Lower leg skin (tissue), 3 donors: ENCODE measurements around the gene RNF8.

Experiments
- POLR2A ChIP-seq, 2 donors: fragments of 450-650 bp; IDR thresholded peaks; one replicate each; pipeline ENCODE4 v1.6.1; 2016 to 2017; ENCODE audit warnings: antibody characterized with exemption in 2 of 2, mild to moderate bottlenecking in 1 of 2, moderate library complexity in 1 of 2
- TF ChIP-seq, protein P1 (sequence below), 3 donors: fragments of 450-650 bp; IDR thresholded peaks; one replicate each; pipeline ENCODE4 v1.5.1; 2016; ENCODE audit warnings: antibody characterized with exemption in 3 of 3, mild to moderate bottlenecking in 3 of 3, moderate library complexity in 2 of 3

DNA sequence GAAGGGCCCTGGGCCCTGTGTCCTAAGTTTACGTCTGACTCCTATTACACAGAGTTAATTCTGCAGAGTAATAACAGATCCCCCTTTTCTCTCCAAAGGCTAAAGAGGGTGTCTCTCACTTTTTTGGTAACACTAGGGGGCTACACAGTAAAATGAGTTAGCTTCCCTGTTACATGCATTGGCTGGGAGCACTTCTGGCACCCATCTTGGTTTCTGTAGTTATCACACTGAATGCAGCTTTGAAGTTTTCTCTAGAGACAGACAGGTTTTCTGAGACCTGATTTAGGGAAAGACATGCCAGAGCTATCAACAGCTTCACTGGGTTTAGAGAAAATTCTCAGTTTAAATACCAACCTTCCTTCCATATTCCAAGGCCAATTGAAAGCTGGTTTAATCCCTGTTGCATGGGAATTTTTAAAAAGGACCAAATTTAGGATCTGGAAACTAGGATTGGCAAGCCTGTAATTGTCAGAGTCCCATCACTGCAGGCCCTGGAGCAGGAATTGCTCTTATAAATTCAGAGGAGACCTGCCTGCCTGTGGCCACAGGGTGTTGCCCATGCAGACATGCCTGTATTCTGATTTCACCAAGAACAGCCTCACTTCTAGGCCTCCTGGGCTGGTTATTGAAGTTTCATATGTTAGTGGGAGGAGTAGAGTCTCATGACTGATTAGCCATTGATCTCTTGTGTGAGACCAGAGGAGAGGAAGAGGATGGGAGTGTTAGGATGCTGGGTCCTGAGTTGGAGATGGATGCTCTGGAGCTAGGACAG, 29.4 kb downstream of the RNF8 start:
- TF ChIP-seq, protein P1, sequence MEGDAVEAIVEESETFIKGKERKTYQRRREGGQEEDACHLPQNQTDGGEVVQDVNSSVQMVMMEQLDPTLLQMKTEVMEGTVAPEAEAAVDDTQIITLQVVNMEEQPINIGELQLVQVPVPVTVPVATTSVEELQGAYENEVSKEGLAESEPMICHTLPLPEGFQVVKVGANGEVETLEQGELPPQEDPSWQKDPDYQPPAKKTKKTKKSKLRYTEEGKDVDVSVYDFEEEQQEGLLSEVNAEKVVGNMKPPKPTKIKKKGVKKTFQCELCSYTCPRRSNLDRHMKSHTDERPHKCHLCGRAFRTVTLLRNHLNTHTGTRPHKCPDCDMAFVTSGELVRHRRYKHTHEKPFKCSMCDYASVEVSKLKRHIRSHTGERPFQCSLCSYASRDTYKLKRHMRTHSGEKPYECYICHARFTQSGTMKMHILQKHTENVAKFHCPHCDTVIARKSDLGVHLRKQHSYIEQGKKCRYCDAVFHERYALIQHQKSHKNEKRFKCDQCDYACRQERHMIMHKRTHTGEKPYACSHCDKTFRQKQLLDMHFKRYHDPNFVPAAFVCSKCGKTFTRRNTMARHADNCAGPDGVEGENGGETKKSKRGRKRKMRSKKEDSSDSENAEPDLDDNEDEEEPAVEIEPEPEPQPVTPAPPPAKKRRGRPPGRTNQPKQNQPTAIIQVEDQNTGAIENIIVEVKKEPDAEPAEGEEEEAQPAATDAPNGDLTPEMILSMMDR (IDR thresholded peaks at IDR 0.05), result no peak
- no peak for TF ChIP-seq POLR2A (IDR thresholded peaks at IDR 0.05)
